ENCODE results near the gene MACROD2. TPM values are rescaled to one million over a fixed set of nuclear protein-coding genes. Genes with fewer than 3 reads are reported as not detected.

Gene MACROD2
- total RNA-seq, 1 experiment from 2014 or later = 1.6 TPM

- Histone ChIP-seq H3K27ac (ENCODE audit: insufficient read length, low read depth, low read length) (no peak overlapping the region), H3K14ac (ENCODE audit: insufficient read depth, low read length) (no peak overlapping the region), H3K23ac (ENCODE audit: insufficient read length, low read depth, low read length) (no peak overlapping the region), H2AK5ac (ENCODE audit: insufficient read length, low read length) (no peak overlapping the region), H2BK120ac (ENCODE audit: low read depth, low read length, poor library complexity, severe bottlenecking) (no peak overlapping the region), H3K4ac (ENCODE audit: low read depth, low read length) (no peak overlapping the region), H4K20me1 (ENCODE audit: control insufficient read depth, insufficient read depth, insufficient read length) (no peaks in the 10 kb centered on the region), H3K79me2 (ENCODE audit: insufficient read depth, low read length) (no peaks in the 10 kb centered on the region), H3K4me2 (ENCODE audit: insufficient read depth, insufficient read length, low read length) (no peak overlapping the region), H4K8ac (replicated peaks; ENCODE audit: insufficient read length, low read depth, low read length) (no peak overlapping the region), H2BK20ac (ENCODE audit: low read depth, low read length, poor library complexity, severe bottlenecking) (no peak overlapping the region), H3T11ph (ENCODE audit: low read length) (no peak overlapping the region), H2BK12ac (ENCODE audit: insufficient read length, low read depth, low read length) (no peak overlapping the region), H3K9me3 (ENCODE audit: control insufficient read depth, low read depth, low read length) (no peaks in the 10 kb centered on the region), H3K4me1 (ENCODE audit: insufficient read depth, low read length) (no peaks in the 10 kb centered on the region), H2BK5ac (ENCODE audit: insufficient read length, low read length) (no peak overlapping the region), H3K23me2 (ENCODE audit: insufficient read length, low read depth, low read length, poor library complexity, severe bottlenecking) (no peaks in the 10 kb centered on the region), H2AFZ (ENCODE audit: low read length) (no peak overlapping the region), H4K5ac (ENCODE audit: insufficient read length, low read depth, low read length) (no peak overlapping the region), H3K56ac (ENCODE audit: insufficient read length, low read depth, low read length) (no peak overlapping the region), H3K79me1 (ENCODE audit: insufficient read depth, low read depth, low read length, poor library complexity, severe bottlenecking) (no peaks in the 10 kb centered on the region), H4K91ac (ENCODE audit: insufficient read length, low read depth, low read length) (no peak overlapping the region), H3K27me3 (ENCODE audit: insufficient read depth, low read length) (no peaks in the 10 kb centered on the region), H3K18ac (ENCODE audit: insufficient read length, low read depth, low read length) (no peak overlapping the region), H2BK15ac (ENCODE audit: low read depth, low read length) (no peak overlapping the region), H3K9ac (ENCODE audit: extremely low read depth, insufficient read length, low read length) (no peak overlapping the region)
- DNase-seq = no peak
- Mint-ChIP-seq H3K27ac (no peak overlapping the region; a peak in 2 of 7 replicates), H3K4me1 (no peaks in the 10 kb centered on the region), H3K36me3 (ENCODE audit: insufficient read depth in 1 of 3, low read depth in 3 of 3) (peaks cover 0 to 5% (median 0%) of the 10 kb centered on the region in 3 experiments; a peak in 4 of 7 replicates), H3K9me3 (peaks cover 3 to 5% of the 10 kb centered on the region in 2 experiments), H3K27me3 (ENCODE audit: low read depth) (peaks cover 1% of the 10 kb centered on the region; the same call in 1 of the 2 replicates), H3K4me3 (no peak overlapping the region)
- WGBS (ENCODE audit: extremely low coverage, insufficient read length, low lambda C conversion rate) = no CpG with 5 or more reads among the region's 3 CpGs
- no peak for TF ChIP-seq CTCF (conservative IDR thresholded peaks at IDR 0.05)
Observed at GRCh38 chr20:14361509-14362345, 366.4 kb downstream of the MACROD2 start.

Data from H9 (cell line).